GM19397 (cell line): ENCODE data around the gene REPIN1.
A peak's percentile ranks its signal among the peaks of the same experiment; 100 is the strongest.

Experiments
- ATAC-seq: cut with Tn5 transposase; IDR thresholded peaks from one replicate; pipeline ENCODE4 v1.9.1; 2021; ENCODE audit warnings: mild to moderate bottlenecking, moderate library complexity; ENCODE audit not compliant: unreplicated experiment

REPIN1 gene

GRCh38 chr7:150404805-150405583 is 36.4 kb downstream of the REPIN1 start:
- ATAC-seq = peak; percentile 49

GRCh38 chr7:150405584-150406311 is 37.1 kb downstream of the REPIN1 start:
- ATAC-seq = no peak

- no peak for ATAC-seq
Observed at GRCh38 chr7:150406312-150406566, 37.6 kb downstream of the REPIN1 start.

- peak; percentile 51 for ATAC-seq
Observed at GRCh38 chr7:150406567-150407421, 38.2 kb downstream of the REPIN1 start.

GRCh38 chr7:150407588-150408392 is 39.2 kb downstream of the REPIN1 start:
- ATAC-seq = no peak

GRCh38 chr7:150408393-150409299 is 40.0 kb downstream of the REPIN1 start:
- no peak for ATAC-seq

GRCh38 chr7:150409300-150410030 is 40.8 kb downstream of the REPIN1 start:
- no peak for ATAC-seq

- ATAC-seq = no peak
Observed at GRCh38 chr7:150410131-150410530, 41.5 kb downstream of the REPIN1 start.

- ATAC-seq = no peak
Observed at GRCh38 chr7:150410680-150411346, 42.2 kb downstream of the REPIN1 start.

- no peak for ATAC-seq
Observed at GRCh38 chr7:150411606-150412005, 43.0 kb downstream of the REPIN1 start.

GRCh38 chr7:150412016-150412415 is 43.4 kb downstream of the REPIN1 start:
- ATAC-seq = no peak

- ATAC-seq = no peak
Observed at GRCh38 chr7:150412518-150413488, 44.2 kb downstream of the REPIN1 start.

- ATAC-seq = no peak
Observed at GRCh38 chr7:150413640-150414081, 45.0 kb downstream of the REPIN1 start.

GRCh38 chr7:150415161-150416153 is 46.8 kb downstream of the REPIN1 start:
- no peak for ATAC-seq

GRCh38 chr7:150417239-150417638 is 48.6 kb downstream of the REPIN1 start:
- ATAC-seq = no peak

- ATAC-seq = no peak
Observed at GRCh38 chr7:150417863-150418262, 49.2 kb downstream of the REPIN1 start.
